Testis (tissue), 2 donors: ENCODE results near the gene DDX4.

Experiments
- POLR2A ChIP-seq: fragments of 450-650 bp; IDR thresholded peaks from one replicate; pipeline ENCODE4 v1.6.1; 2017; ENCODE audit warnings: antibody characterized with exemption, mild to moderate bottlenecking, moderate library complexity
- TF ChIP-seq, protein P1 (sequence below), 3 experiments: fragments of 450-650 bp in 2 of 3; fragments of 200-600 bp in 1 of 3; sonication (generic) in 1 of 3; IDR thresholded peaks; one replicate each; pipeline ENCODE4 v1.5.1; 2016 to 2019; ENCODE audit warnings: antibody characterized with exemption in 3 of 3, mild to moderate bottlenecking in 2 of 3, moderate library complexity in 1 of 3

GRCh38 chr5:55714749-55715148 lies 23.1 kb upstream of the DDX4 start:
- TF ChIP-seq, protein P1, sequence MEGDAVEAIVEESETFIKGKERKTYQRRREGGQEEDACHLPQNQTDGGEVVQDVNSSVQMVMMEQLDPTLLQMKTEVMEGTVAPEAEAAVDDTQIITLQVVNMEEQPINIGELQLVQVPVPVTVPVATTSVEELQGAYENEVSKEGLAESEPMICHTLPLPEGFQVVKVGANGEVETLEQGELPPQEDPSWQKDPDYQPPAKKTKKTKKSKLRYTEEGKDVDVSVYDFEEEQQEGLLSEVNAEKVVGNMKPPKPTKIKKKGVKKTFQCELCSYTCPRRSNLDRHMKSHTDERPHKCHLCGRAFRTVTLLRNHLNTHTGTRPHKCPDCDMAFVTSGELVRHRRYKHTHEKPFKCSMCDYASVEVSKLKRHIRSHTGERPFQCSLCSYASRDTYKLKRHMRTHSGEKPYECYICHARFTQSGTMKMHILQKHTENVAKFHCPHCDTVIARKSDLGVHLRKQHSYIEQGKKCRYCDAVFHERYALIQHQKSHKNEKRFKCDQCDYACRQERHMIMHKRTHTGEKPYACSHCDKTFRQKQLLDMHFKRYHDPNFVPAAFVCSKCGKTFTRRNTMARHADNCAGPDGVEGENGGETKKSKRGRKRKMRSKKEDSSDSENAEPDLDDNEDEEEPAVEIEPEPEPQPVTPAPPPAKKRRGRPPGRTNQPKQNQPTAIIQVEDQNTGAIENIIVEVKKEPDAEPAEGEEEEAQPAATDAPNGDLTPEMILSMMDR (IDR thresholded peaks at IDR 0.05), result no peak
- no peak for TF ChIP-seq POLR2A
